ENCODE data around the gene NEUROD1.
A peak's percentile ranks its signal among the peaks of the same experiment; 100 is the strongest.

NEUROD1 gene

DNA sequence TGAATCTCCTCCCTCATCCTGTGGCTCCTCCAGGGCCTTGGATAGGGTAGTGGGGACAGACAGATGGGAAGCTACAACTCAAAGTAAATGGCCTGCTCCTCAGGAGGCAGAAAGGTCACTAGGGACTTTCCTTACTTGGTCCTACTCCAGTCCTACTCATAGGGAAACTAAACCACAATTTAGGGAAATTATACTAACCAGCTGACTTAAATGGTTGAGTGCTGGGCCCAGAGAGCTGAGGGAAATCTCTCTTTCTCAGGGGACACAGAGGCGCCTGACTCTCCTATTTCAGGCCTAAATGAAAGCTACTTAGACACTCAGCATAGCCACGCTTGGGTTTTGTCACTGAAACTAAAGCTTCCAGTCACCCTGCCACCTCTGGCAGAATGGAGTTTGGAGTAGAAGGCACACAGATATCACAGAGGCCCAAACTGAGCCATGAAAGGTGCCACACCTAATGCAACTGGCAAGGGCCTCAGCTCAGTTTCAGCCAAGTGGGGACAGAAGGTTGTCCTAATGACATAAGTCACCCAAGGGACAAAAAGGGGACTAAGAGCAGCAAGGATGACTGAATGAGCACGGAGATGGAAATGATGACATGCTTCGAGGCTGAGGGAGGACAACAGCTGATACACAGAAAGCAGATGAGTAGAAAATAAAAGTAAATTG lies 47.5 kb downstream of the NEUROD1 start:
- DNase-seq = peak; percentile 91 to 92

DNA sequence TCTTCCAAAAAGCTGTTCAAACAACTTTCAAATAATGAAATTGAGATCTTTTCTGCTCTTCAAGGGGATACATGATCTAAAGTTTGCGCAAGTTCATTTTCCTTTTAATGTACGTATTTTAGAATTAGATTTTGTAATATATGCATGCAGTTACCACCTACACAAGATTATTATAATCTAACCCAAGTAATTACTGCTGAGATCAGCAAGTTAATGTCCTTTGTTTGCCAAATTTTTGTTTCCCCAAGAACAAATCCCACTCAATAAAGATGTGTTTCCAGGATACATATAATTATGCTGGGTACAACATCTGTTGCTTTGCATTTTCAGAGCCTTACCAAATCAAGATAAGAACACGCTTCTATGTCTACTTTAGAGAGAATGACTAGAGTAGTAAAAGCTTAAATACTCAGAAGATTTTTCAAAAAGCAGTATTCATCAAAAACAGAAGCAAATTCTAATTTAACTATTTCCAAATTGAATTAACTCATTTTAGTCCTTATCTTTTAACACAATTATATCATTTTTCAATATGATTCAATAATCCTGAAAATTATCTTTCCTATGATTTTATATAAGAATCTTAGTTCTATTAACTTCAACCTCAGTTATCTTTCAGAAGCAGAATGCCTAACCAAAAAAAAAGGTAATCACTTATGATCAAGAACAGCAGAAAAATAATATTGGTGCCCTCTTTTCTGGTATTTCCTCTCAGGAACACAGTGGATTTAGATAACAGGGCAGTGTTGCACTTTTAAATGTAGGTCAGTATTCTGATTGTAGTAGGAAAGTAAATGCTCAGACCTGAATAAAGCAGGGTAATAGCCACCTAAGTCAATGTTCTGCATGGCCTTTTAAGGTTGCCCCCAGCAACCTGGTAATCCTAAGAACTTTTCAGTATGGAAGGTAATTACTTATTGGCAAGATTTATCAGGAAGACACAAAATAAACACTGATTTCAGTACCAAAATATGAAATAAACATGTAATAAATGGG lies 51.4 kb downstream of the NEUROD1 start:
- DNase-seq = peak; percentile 69 to 91

GRCh38 chr2:181627545-181627944 lies 52.8 kb downstream of the NEUROD1 start:
- DNase-seq = peak in 1 of 2 experiments; percentile 57

DNA sequence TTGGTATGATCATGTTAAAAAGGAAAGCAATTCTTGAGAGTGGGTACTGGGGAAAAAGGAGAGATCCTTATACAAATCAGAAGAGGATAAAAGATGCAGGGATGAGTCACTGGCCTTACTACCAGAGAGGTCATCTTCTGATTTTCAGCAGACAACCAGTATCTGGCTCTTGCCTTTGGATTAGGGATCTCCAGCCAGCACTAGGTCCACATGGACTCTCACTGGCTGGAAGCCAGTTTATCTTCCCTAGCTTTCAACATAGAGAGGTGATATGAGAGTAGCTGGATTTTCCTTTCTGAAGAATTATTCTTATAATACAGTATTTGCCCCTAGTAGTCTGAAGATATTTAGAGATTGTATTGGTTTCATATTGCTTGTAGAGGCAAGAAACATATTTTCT lies 53.6 kb downstream of the NEUROD1 start:
- DNase-seq = no peak
